SK-N-SH (cell line): ENCODE results near the gene SULT1A1. TPM values are rescaled to one million over a fixed set of nuclear protein-coding genes. Genes with fewer than 3 reads are reported as not detected.
"Not testable (repeated sequence)": the region's sequence is repeated elsewhere in the genome, so short reads cannot be mapped to it uniquely, and the experiment has no call there.

Experiments
- CTCF ChIA-PET: fragments of 300-600, 350-600 bp; formaldehyde crosslinking; extraction: SDS; loops from one replicate; lab custom pipeline; 2021; lab: Yijun Ruan, JAX
- POLR2A ChIA-PET: fragments of 350-600 bp; sonication (Branson Sonifier 250); formaldehyde crosslinking; extraction: SDS; loops from one replicate; lab custom pipeline; 2020; ENCODE audit warnings: antibody characterized with exemption, inconsistent platforms; lab: Yijun Ruan, JAX
- DNase-seq: peaks from one replicate; pipeline ENCODE4 v3.0.0; 2012
- H2AFZ ChIP-seq: fragments of 200-600 bp; sonication (generic); 2 replicates; pipeline ENCODE4 v1.8.1; 2016; ENCODE audit warnings: antibody characterized with exemption, mild to moderate bottlenecking, low read depth
- H3F3A ChIP-seq: fragments of 200-600 bp; sonication (generic); replicated peaks from 2 replicates; pipeline ENCODE3; 2016; ENCODE audit warnings: antibody characterized with exemption, mild to moderate bottlenecking; ENCODE audit not compliant: insufficient read depth
- H3K27ac ChIP-seq, 2 experiments: fragments of 200-500 bp in 1 of 2; fragments of 200-600 bp in 1 of 2; sonication (Bioruptor generic) in 1 of 2; sonication (generic), shearing (Covaris generic) in 1 of 2; 2 replicates each; pipeline versions ENCODE4 v1.5.1 to v1.6.1; 2014 to 2016; ENCODE audit warnings: low read depth in 2 of 2, inconsistent platforms in 1 of 2, low read length in 1 of 2, mild to moderate bottlenecking in 1 of 2, mixed read lengths in 1 of 2
- H3K27me3 ChIP-seq: fragments of 200-600 bp; sonication (generic), shearing (Covaris generic); 2 replicates; pipeline ENCODE4 v1.6.1; 2016; ENCODE audit warnings: mixed run types; ENCODE audit not compliant: insufficient read depth
- H3K36me3 ChIP-seq, 2 experiments: fragments of 200-500 bp in 1 of 2; fragments of 200-600 bp in 1 of 2; sonication (Bioruptor generic) in 1 of 2; sonication (generic) in 1 of 2; replicated peaks in 1 of 2; 2 replicates each; pipeline versions ENCODE3 to v1.5.1; 2014 to 2016; ENCODE audit warnings: low read length in 1 of 2, mild to moderate bottlenecking in 1 of 2; ENCODE audit not compliant: insufficient read depth in 2 of 2, control insufficient read depth in 1 of 2
- H3K4me1 ChIP-seq, 2 experiments: fragments of 200-500 bp in 1 of 2; fragments of 200-600 bp in 1 of 2; sonication (Bioruptor generic) in 1 of 2; sonication (generic), shearing (Covaris generic) in 1 of 2; 2 replicates each; pipeline versions ENCODE4 v1.5.1 to v1.6.1; 2014 to 2016; ENCODE audit warnings: low read depth in 1 of 2, low read length in 1 of 2, mixed run types in 1 of 2; ENCODE audit not compliant: insufficient read depth in 2 of 2, control insufficient read depth in 1 of 2
- H3K4me2 ChIP-seq: fragments of 200-600 bp; sonication (generic), shearing (Covaris generic); 2 replicates; pipeline ENCODE4 v1.6.1; 2017; ENCODE audit warnings: mixed run types
- H3K4me3 ChIP-seq, 2 experiments: fragments of 200-500 bp in 1 of 2; fragments of 200-600 bp in 1 of 2; sonication (Bioruptor generic) in 1 of 2; sonication (generic), shearing (Covaris generic) in 1 of 2; 2 replicates each; pipeline versions ENCODE4 v1.5.1 to v1.8.1; 2014 to 2016; ENCODE audit warnings: low read depth in 2 of 2, inconsistent platforms in 1 of 2, low read length in 1 of 2, mild to moderate bottlenecking in 1 of 2, mixed read lengths in 1 of 2, moderate library complexity in 1 of 2
- H3K79me2 ChIP-seq: fragments of 200-600 bp; sonication (generic); 2 replicates; pipeline ENCODE4 v1.8.1; 2017; ENCODE audit warnings: mild to moderate bottlenecking; ENCODE audit not compliant: insufficient read depth
- H3K9ac ChIP-seq: fragments of 200-600 bp; sonication (generic); 2 replicates; pipeline ENCODE4 v1.6.1; 2017; ENCODE audit warnings: mixed run types
- H3K9me2 ChIP-seq: fragments of 200-600 bp; sonication (generic); 2 replicates; pipeline ENCODE4 v1.6.1; 2017; ENCODE audit warnings: mixed run types
- H3K9me3 ChIP-seq: fragments of 200-600 bp; sonication (generic); 2 replicates; pipeline ENCODE4 v1.6.1; 2017; ENCODE audit warnings: mixed run types, mild to moderate bottlenecking, moderate library complexity
- H4K20me1 ChIP-seq: fragments of 200-600 bp; sonication (generic); 2 replicates; pipeline ENCODE4 v1.6.1; 2017; ENCODE audit warnings: mild to moderate bottlenecking, mixed run types; ENCODE audit not compliant: insufficient read depth
- CHD2 ChIP-seq: fragments of 150-350 bp; IDR thresholded peaks from 2 replicates; pipeline ENCODE4 v1.6.1; 2018; ENCODE audit warnings: low read length; ENCODE audit not compliant: partially characterized antibody
- EP300 ChIP-seq, 2 experiments: IDR thresholded peaks; 2 replicates each; pipeline versions ENCODE4 v1.4.0 to v1.6.1; 2012; ENCODE audit warnings: borderline replicate concordance in 1 of 2, low read depth in 1 of 2, low read length in 1 of 2
- EZH2phosphoT487 ChIP-seq: fragments of 200-600 bp; sonication (generic); IDR thresholded peaks from 2 replicates; pipeline ENCODE4 v1.6.1; 2017; ENCODE audit warnings: low read depth, mixed run types, mild to moderate bottlenecking, antibody characterized with exemption, moderate library complexity, borderline replicate concordance
- FOSL2 ChIP-seq: IDR thresholded peaks from 2 replicates; pipeline ENCODE4 v1.4.0; 2012; ENCODE audit warnings: low read depth, mild to moderate bottlenecking, moderate library complexity, borderline replicate concordance
- FOXJ3 ChIP-seq: sonication (generic); formaldehyde crosslinking; IDR thresholded peaks from 2 replicates; pipeline ENCODE4 v1.5.1; 2020; ENCODE audit warnings: mild to moderate bottlenecking, missing genetic modification reagents
- FOXM1 ChIP-seq: IDR thresholded peaks from 2 replicates; pipeline ENCODE4 v1.4.0; 2012; ENCODE audit warnings: low read depth, mild to moderate bottlenecking
- MEF2A ChIP-seq: IDR thresholded peaks from 2 replicates; pipeline ENCODE4 v1.4.0; 2012; ENCODE audit warnings: low read depth, borderline replicate concordance
- MXI1 ChIP-seq: IDR thresholded peaks from 2 replicates; pipeline ENCODE4 v1.6.1; 2012; ENCODE audit warnings: mild to moderate bottlenecking, low read depth, low read length, improper control_type of control experiment
- NFIC ChIP-seq: IDR thresholded peaks from 2 replicates; pipeline ENCODE4 v1.4.0; 2012; ENCODE audit warnings: borderline replicate concordance
- NRF1 ChIP-seq: IDR thresholded peaks from 2 replicates; pipeline ENCODE4 v1.6.1; 2012; ENCODE audit warnings: low read depth, mild to moderate bottlenecking, low read length
- POLR2AphosphoS5 ChIP-seq: IDR thresholded peaks from 2 replicates; pipeline ENCODE4 v1.6.1; 2012; ENCODE audit warnings: low read depth, low read length
- RAD21 ChIP-seq: IDR thresholded peaks from 2 replicates; pipeline ENCODE4 v1.6.1; 2012; ENCODE audit warnings: mild to moderate bottlenecking, low read length
- RCOR1 ChIP-seq: fragments of 150-350 bp; IDR thresholded peaks from 2 replicates; pipeline ENCODE4 v1.6.1; 2017; ENCODE audit warnings: antibody characterized with exemption, low read length
- RXRA ChIP-seq: IDR thresholded peaks from 2 replicates; pipeline ENCODE4 v1.4.0; 2012; ENCODE audit warnings: low read depth, mild to moderate bottlenecking, borderline replicate concordance
- SMC3 ChIP-seq: IDR thresholded peaks from 2 replicates; pipeline ENCODE4 v1.6.1; 2012; ENCODE audit warnings: low read depth, low read length, improper control_type of control experiment
- YY1 ChIP-seq: IDR thresholded peaks from 2 replicates; pipeline ENCODE4 v1.4.0; 2012; ENCODE audit warnings: low read depth, mild to moderate bottlenecking
- WGBS: methylation state at CpG from one replicate; pipeline ENCODE4 v1.1.6; 2017; ENCODE audit warnings: low lambda C conversion rate; 5-methylcytosine and 5-hydroxymethylcytosine counted together
- polyA plus RNA-seq, 3 experiments: library from polyadenylated mRNA; depleted of rRNA; stranded (reverse); fragments of >200 nt; gene quantifications; 2 replicates each; pipeline ENCODE4 v1.2.3, GENCODE V29; 2012
- TF ChIP-seq, protein P1 (sequence below): IDR thresholded peaks from 2 replicates; pipeline ENCODE4; 2012
- TF ChIP-seq, protein P2 (sequence below): fragments of 150-350 bp; IDR thresholded peaks from 2 replicates; pipeline ENCODE4 v1.6.1; 2016; ENCODE audit warnings: mild to moderate bottlenecking, low read depth, low read length
- TF ChIP-seq, protein P3 (sequence below): fragments of 150-350 bp; IDR thresholded peaks from 2 replicates; pipeline ENCODE4 v1.6.1; 2017; ENCODE audit warnings: antibody characterized with exemption, low read length, low read depth, borderline replicate concordance

SULT1A1 gene
- polyA plus RNA-seq, 1 of the 3 experiments (the other 2 are of a cell fraction) = 0.13 TPM

DNA sequence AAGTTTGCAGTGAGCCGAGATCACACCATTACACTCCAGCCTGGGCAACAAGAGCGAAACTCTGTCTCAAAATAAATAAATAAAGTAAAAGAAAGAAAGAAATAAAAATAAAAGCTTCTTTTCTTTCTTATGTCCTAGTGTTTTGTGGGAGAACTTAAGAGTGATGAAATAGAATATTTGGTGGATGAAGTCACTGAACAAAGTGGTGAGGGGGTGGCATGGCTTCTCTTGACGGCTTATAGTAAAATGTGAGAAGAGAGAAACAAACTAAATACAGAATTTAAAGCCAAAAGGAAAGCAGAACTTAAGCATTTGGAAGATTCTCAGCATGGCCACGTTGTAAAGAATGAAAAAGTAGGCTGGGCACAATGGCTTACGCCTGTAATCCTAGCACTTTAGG, 40.8 kb downstream of the SULT1A1 start:
- ChIA-PET POLR2A (no interaction called here), CTCF (interaction anchor here (0.9 to 1.0 kb wide), 2 partner anchors 14 kb away, joined by 3 read pairs; no protein-coding TSS in a partner anchor)
- DNase-seq = no peak
- no peak for TF ChIP-seq NFIC
- TF ChIP-seq RXRA = no peak
- TF ChIP-seq SMC3 = no peak
- TF ChIP-seq EP300 (IDR thresholded peaks at IDR 0.05; ENCODE audit: borderline replicate concordance in 1 of 2, low read depth in 1 of 2, low read length in 1 of 2) = no peak
- no peaks in the 10 kb centered on the region for H3K27me3 ChIP-seq
- H3K9ac ChIP-seq = no peak overlapping the region
- H3F3A ChIP-seq = no peaks in the 10 kb centered on the region
- WGBS = 93% methylated on average over 5 of the region's 5 CpGs
- H3K79me2 ChIP-seq = 0 out of 2 replicates have a peak, but pooled peaks cover 11% of the 10 kb centered on the region
- peaks cover 0 to 6% of the 10 kb centered on the region in 2 experiments for H3K36me3 ChIP-seq
- H3K9me2 ChIP-seq = no peaks in the 10 kb centered on the region
- peaks cover 0 to under 1% of the 10 kb centered on the region in 2 experiments; a peak in 1 of 4 replicates for H3K4me1 ChIP-seq
- H3K4me3 ChIP-seq = no peak overlapping the region
- H3K9me3 ChIP-seq = no peaks in the 10 kb centered on the region
- no peaks in the 10 kb centered on the region for H4K20me1 ChIP-seq
- no peak overlapping the region for H3K27ac ChIP-seq
- H3K4me2 ChIP-seq = no peak overlapping the region
- H2AFZ ChIP-seq = no peak overlapping the region

DNA sequence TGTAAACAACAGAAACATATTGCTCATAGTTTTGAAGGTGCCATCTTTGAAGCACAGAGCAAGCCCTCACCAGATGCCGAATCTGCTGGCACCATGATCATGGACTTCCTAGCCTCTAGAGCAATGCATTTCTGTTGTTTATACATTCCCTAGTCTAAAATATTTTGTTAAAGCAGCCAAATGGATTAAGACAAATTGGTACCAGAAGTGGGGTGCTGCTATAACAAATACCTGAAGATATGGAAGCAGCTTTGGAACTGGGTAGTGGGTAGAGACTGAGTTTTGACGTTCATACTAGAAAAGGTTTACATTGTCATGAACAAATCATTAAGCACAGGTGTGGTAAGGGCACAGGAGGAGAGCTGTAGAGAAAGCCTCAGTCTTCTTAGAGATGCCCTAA, 42.6 kb downstream of the SULT1A1 start:
- Histone ChIP-seq H3K27ac (no peak overlapping the region), H3F3A (no peaks in the 10 kb centered on the region), H3K27me3 (no peaks in the 10 kb centered on the region), H3K79me2 (0 out of 2 replicates have a peak, but pooled peaks cover 11% of the 10 kb centered on the region), H2AFZ (no peak overlapping the region), H3K9me3 (no peaks in the 10 kb centered on the region), H3K4me1 (peaks cover 0 to 3% of the 10 kb centered on the region in 2 experiments; a peak in 1 of 4 replicates), H3K36me3 (peaks cover 0 to 6% of the 10 kb centered on the region in 2 experiments), H3K9me2 (no peaks in the 10 kb centered on the region), H3K4me2 (no peak overlapping the region), H3K9ac (no peak overlapping the region), H3K4me3 (no peak overlapping the region), H4K20me1 (no peaks in the 10 kb centered on the region)
- WGBS = 95% methylated on average over 2 of the region's 2 CpGs
- no peak for DNase-seq
- CTCF ChIA-PET = no interaction called here
- TF ChIP-seq YY1 (no peak), RCOR1 (no peak), FOXJ3 (CRISPR knock-in tag) (no peak), EZH2phosphoT487 (no peak), MEF2A (no peak), POLR2AphosphoS5 (no peak), NRF1 (no peak), RXRA (no peak), SMC3 (no peak), FOSL2 (no peak), RAD21 (no peak), MXI1 (no peak), NFIC (no peak), FOXM1 (no peak), CHD2 (no peak)
- TF ChIP-seq, protein P1, sequence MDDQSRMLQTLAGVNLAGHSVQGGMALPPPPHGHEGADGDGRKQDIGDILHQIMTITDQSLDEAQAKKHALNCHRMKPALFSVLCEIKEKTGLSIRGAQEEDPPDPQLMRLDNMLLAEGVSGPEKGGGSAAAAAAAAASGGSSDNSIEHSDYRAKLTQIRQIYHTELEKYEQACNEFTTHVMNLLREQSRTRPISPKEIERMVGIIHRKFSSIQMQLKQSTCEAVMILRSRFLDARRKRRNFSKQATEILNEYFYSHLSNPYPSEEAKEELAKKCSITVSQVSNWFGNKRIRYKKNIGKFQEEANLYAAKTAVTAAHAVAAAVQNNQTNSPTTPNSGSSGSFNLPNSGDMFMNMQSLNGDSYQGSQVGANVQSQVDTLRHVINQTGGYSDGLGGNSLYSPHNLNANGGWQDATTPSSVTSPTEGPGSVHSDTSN = no peak
- TF ChIP-seq, protein P2, sequence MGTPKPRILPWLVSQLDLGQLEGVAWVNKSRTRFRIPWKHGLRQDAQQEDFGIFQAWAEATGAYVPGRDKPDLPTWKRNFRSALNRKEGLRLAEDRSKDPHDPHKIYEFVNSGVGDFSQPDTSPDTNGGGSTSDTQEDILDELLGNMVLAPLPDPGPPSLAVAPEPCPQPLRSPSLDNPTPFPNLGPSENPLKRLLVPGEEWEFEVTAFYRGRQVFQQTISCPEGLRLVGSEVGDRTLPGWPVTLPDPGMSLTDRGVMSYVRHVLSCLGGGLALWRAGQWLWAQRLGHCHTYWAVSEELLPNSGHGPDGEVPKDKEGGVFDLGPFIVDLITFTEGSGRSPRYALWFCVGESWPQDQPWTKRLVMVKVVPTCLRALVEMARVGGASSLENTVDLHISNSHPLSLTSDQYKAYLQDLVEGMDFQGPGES = no peak
- TF ChIP-seq, protein P3, sequence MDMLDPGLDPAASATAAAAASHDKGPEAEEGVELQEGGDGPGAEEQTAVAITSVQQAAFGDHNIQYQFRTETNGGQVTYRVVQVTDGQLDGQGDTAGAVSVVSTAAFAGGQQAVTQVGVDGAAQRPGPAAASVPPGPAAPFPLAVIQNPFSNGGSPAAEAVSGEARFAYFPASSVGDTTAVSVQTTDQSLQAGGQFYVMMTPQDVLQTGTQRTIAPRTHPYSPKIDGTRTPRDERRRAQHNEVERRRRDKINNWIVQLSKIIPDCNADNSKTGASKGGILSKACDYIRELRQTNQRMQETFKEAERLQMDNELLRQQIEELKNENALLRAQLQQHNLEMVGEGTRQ = no peak
- POLR2A ChIA-PET = no interaction called here

DNA sequence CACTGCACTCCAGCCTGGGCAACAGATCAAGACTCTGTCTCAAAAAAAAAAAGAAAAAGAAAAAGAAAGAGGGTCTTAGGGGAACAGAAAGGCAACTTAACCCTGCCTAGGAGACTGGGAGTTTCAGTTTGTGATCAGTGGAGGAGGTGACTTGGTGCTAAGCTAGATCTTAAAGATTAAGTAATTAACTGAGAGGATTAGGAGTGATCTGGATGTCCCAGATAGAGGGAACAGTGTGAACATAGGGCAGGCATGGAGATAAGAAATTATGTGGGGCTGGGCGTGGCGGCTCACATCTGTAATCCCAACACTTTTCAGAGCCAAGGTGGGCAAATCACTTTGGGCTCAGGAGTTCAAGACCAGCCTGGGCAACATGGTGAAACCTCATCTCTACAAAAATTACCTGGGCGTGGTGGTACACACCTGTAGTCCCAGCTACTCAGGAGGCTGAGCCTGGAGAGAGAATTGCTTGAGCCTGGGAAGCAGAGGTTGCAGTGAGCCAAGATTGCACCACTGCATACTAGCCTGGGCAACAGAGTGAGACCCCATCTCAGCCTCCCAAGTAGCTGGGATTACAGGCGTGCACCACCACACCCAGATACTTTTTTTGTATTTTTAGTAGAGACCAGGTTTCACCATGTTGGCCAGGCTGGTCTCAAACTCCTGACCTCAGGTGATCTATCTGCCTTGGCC, 43.5 kb downstream of the SULT1A1 start:
- DNase-seq, H4K20me1 ChIP-seq, H3K27me3 ChIP-seq, H2AFZ ChIP-seq, H3K9me3 ChIP-seq, H3K36me3 ChIP-seq, H3F3A ChIP-seq, H3K9me2 ChIP-seq, H3K4me2 ChIP-seq, POLR2A ChIA-PET, CTCF ChIA-PET, H3K4me3 ChIP-seq, H3K4me1 ChIP-seq, H3K27ac ChIP-seq, H3K9ac ChIP-seq: not testable (repeated sequence)
- WGBS = 100% methylated on average over 3 of the region's 4 CpGs
- 0 out of 2 replicates have a peak, but pooled peaks cover 11% of the 10 kb centered on the region for H3K79me2 ChIP-seq
